Measurements from ENCODE around the gene UNC80. TPM values are rescaled to one million over a fixed set of nuclear protein-coding genes. Genes with fewer than 3 reads are reported as not detected.

UNC80 gene
- not detected for total RNA-seq

DNA sequence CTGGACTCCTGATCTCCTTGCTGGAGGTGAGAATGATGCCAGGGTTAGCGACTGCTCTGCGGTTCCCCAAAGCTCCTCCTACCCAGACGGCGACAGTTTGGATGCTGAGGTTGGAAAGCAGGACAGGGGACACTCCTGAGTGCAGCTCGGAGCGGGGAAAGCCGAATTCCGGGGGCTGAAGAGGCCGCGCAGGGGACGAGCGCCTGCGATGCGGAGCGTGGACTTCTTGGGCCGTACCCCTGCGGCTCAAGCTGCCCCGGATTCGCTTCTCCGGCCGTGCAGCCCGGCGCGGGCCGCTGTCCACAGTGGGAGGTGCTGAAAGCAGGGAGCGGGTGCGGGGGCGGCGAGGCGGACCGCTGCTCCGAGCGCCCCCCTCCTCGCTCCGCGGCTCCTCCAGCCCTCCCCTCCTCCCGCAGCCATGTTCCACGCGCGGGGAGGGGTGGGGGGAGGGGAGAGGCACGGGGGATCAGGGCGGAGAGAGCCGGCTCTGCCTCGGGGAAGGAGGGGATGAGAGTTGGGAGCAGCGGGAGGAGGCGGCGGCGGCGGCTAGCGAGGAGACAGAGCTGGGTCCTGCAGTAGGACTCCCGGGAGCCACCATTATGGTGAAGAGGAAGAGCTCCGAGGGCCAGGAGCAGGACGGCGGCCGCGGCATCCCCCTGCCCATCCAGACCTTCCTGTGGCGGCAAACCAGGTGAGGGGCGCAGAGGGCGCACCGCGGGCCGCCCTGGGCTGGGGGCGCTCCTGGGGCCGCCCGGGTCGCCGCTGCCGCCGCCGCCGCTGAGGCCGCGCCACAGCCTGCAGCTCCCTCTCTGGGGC, at the start of gene UNC80:
Gene UNC80, plus strand, starts transcription at position 359 of the 816 bp plus-strand sequence. Its CDS starts 241 bp downstream, at position 600.
- DNase-seq (peak; percentile 26 to 37), ATAC-seq (replicated peaks in 1 of 2) (peak in 1 of 2 donors; percentile 43)
- Mint-ChIP-seq H3K36me3 (ENCODE audit: insufficient read depth in 2 of 2) (no peaks in the 10 kb centered on the region), H3K27ac (no peak within 1 kb of the TSS), H3K4me1 (ENCODE audit: low read depth) (no peaks in the 10 kb centered on the region), H3K9me3 (no peaks in the 10 kb centered on the region), H3K4me3 (peak within 1 kb of the TSS; percentile 36 to 44), H3K27me3 (ENCODE audit: low read depth) (peaks cover 21% of the 10 kb centered on the region)

DNA sequence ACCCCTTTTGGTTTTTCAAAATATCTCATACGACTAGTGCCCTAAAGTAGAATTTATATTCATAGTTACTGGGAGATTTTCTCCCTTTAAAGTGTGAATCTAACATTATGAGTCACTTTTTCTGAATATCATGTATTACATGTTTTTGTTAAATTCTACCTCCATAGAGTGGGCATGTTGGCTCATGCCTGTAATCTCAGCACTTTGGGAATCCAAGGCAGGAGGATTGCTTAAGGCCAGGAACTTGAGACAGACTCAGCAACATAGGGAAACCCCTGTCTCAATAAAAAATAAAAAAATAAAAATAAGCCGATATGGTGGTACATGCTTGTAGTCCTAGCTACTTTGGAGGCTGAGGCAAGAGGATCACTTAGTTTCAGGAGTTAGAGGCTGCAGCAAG, 45.3 kb upstream of the UNC80 start:
- no peak for ATAC-seq (replicated peaks in 1 of 2)
- Mint-ChIP-seq H3K27me3 (ENCODE audit: low read depth) (no peaks in the 10 kb centered on the region), H3K9me3 (no peaks in the 10 kb centered on the region), H3K27ac (no peak overlapping the region), H3K4me3 (no peak overlapping the region), H3K4me1 (ENCODE audit: low read depth) (no peaks in the 10 kb centered on the region), H3K36me3 (ENCODE audit: insufficient read depth in 2 of 2) (no peaks in the 10 kb centered on the region)
- DNase-seq, result no peak

GRCh38 chr2:209727077-209727476, 44.6 kb upstream of the UNC80 start:
- DNase-seq (no peak), ATAC-seq (replicated peaks in 1 of 2) (no peak)
- Mint-ChIP-seq H3K27me3 (ENCODE audit: low read depth) (no peaks in the 10 kb centered on the region), H3K27ac (no peak overlapping the region), H3K9me3 (no peaks in the 10 kb centered on the region), H3K4me3 (no peak overlapping the region), H3K4me1 (ENCODE audit: low read depth) (no peaks in the 10 kb centered on the region), H3K36me3 (ENCODE audit: insufficient read depth in 2 of 2) (no peaks in the 10 kb centered on the region)

- no peaks in the 10 kb centered on the region for H3K27me3 Mint-ChIP-seq (ENCODE audit: low read depth)
- ATAC-seq (replicated peaks in 1 of 2), result no peak
- no peak overlapping the region for H3K27ac Mint-ChIP-seq
- H3K36me3 Mint-ChIP-seq (ENCODE audit: insufficient read depth in 2 of 2), result no peaks in the 10 kb centered on the region
- no peak for DNase-seq
- H3K4me1 Mint-ChIP-seq (ENCODE audit: low read depth), result no peaks in the 10 kb centered on the region
- H3K9me3 Mint-ChIP-seq, result no peaks in the 10 kb centered on the region
- no peak overlapping the region for H3K4me3 Mint-ChIP-seq
Observed at GRCh38 chr2:209734805-209735204, 36.8 kb upstream of the UNC80 start.

GRCh38 chr2:209741953-209742352, 29.7 kb upstream of the UNC80 start:
- no peaks in the 10 kb centered on the region for H3K27me3 Mint-ChIP-seq (ENCODE audit: low read depth)
- ATAC-seq (replicated peaks in 1 of 2), result no peak

GRCh38 chr2:209753020-209753419, 18.6 kb upstream of the UNC80 start:
- peaks cover 7% of the 10 kb centered on the region for H3K27me3 Mint-ChIP-seq (ENCODE audit: low read depth)
- ATAC-seq (replicated peaks in 1 of 2) (no peak), DNase-seq (no peak)
- H3K4me1 Mint-ChIP-seq (ENCODE audit: low read depth), result no peaks in the 10 kb centered on the region
- no peaks in the 10 kb centered on the region for H3K36me3 Mint-ChIP-seq (ENCODE audit: insufficient read depth in 2 of 2)
- H3K4me3 Mint-ChIP-seq, result no peak overlapping the region
- H3K27ac Mint-ChIP-seq, result no peak overlapping the region
- peaks cover 0 to 4% of the 10 kb centered on the region in 2 donors for H3K9me3 Mint-ChIP-seq

More at GRCh38 chr2:209741953-209742352, 29.7 kb upstream of the UNC80 start:
- no peak for DNase-seq
- peaks cover 0 to 4% of the 10 kb centered on the region in 2 donors for H3K9me3 Mint-ChIP-seq
- H3K4me3 Mint-ChIP-seq, result no peak overlapping the region
- H3K4me1 Mint-ChIP-seq (ENCODE audit: low read depth), result no peaks in the 10 kb centered on the region
- H3K27ac Mint-ChIP-seq, result no peak overlapping the region
- H3K36me3 Mint-ChIP-seq (ENCODE audit: insufficient read depth in 2 of 2), result no peaks in the 10 kb centered on the region

- no peak for ATAC-seq (replicated peaks in 1 of 2)
- Mint-ChIP-seq H3K36me3 (ENCODE audit: insufficient read depth in 2 of 2) (no peaks in the 10 kb centered on the region), H3K9me3 (peaks cover 0 to 7% of the 10 kb centered on the region in 2 donors), H3K4me1 (ENCODE audit: low read depth) (no peaks in the 10 kb centered on the region), H3K4me3 (no peak overlapping the region), H3K27me3 (ENCODE audit: low read depth) (peaks cover 8% of the 10 kb centered on the region), H3K27ac (no peak overlapping the region)
- DNase-seq, result no peak
Observed at GRCh38 chr2:209757163-209757562, 14.5 kb upstream of the UNC80 start.

DNA sequence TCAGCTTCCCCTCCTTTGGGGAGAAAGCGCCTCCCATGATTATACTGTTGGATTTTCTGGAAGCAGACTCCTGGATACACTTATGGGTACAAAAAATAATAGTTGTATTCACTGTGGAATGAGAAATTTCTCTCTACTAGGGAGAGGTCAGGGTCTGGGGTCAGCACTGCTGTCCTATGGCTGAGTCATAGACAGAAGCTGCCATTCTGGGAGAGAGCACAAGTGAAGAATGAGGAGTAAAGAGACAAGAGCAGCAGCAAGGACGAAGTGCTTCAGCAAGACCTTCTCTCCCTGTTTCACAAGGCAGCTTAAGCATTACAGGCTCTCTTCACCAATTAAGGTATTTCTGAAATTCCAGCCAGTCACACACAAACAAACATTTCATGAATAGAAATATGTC, 10.1 kb upstream of the UNC80 start:
- no peak for DNase-seq
- Mint-ChIP-seq H3K27me3 (ENCODE audit: low read depth) (peaks cover 8% of the 10 kb centered on the region), H3K36me3 (ENCODE audit: insufficient read depth in 2 of 2) (no peaks in the 10 kb centered on the region), H3K4me1 (ENCODE audit: low read depth) (no peaks in the 10 kb centered on the region), H3K4me3 (no peak overlapping the region), H3K27ac (no peak overlapping the region), H3K9me3 (peaks cover 0 to 5% of the 10 kb centered on the region in 2 donors)
- ATAC-seq (replicated peaks in 1 of 2), result no peak

DNA sequence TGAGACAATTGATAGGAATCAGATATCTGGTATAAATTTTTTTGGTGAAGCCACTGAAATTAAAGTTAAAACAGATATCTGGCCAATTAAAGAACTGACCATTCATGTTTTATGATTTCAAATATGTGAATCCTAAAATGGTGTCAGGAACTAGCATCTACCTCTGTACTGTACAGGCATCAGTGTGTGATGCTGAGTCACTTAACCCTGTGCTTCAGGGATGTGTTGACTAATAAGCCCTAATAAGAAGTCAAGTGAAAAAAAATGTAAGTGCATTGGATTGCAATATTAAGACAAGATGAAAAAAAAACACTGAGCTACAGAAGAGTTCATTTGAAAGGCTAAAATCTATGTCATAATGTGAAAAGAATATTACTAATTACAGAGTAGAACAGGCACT, 9.1 kb upstream of the UNC80 start:
- Mint-ChIP-seq H3K36me3 (ENCODE audit: insufficient read depth in 2 of 2) (no peaks in the 10 kb centered on the region), H3K27ac (no peak overlapping the region), H3K27me3 (ENCODE audit: low read depth) (peaks cover 5% of the 10 kb centered on the region), H3K4me3 (no peak overlapping the region), H3K9me3 (peaks cover 0 to 5% of the 10 kb centered on the region in 2 donors), H3K4me1 (ENCODE audit: low read depth) (no peaks in the 10 kb centered on the region)
- ATAC-seq (replicated peaks in 1 of 2) (no peak), DNase-seq (no peak)

DNA sequence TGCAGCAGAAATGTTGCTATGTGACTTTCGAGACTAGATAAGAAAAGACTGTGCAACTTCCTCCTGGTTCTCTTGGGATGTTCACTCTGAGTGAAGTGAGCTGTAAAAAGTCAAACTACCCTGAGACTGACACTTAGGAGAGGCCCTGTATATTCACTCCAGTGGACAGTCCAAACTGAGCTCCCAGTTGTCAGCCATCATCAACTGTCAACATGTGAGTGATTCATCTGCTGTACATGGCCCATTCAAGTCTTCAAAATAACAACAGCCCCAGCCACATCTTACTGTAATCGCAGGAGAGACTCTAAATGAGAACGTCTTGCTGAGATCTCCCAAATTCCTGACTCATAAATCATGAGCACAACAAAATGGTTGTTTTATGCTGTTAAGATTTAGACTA, 8.5 kb upstream of the UNC80 start:
- DNase-seq (no peak), ATAC-seq (replicated peaks in 1 of 2) (no peak)
- H3K27ac Mint-ChIP-seq, result no peak overlapping the region
- H3K36me3 Mint-ChIP-seq (ENCODE audit: insufficient read depth in 2 of 2), result no peaks in the 10 kb centered on the region
- H3K27me3 Mint-ChIP-seq (ENCODE audit: low read depth), result no peaks in the 10 kb centered on the region
- no peak overlapping the region for H3K4me3 Mint-ChIP-seq
- peaks cover 0 to 3% of the 10 kb centered on the region in 2 donors for H3K9me3 Mint-ChIP-seq
- no peaks in the 10 kb centered on the region for H3K4me1 Mint-ChIP-seq (ENCODE audit: low read depth)

- no peak overlapping the region for H3K4me3 Mint-ChIP-seq
- no peaks in the 10 kb centered on the region for H3K4me1 Mint-ChIP-seq (ENCODE audit: low read depth)
- no peak overlapping the region for H3K27ac Mint-ChIP-seq
- no peak for ATAC-seq (replicated peaks in 1 of 2)
- no peak for DNase-seq
- peaks cover 13% of the 10 kb centered on the region for H3K27me3 Mint-ChIP-seq (ENCODE audit: low read depth)
- no peaks in the 10 kb centered on the region for H3K9me3 Mint-ChIP-seq
- no peaks in the 10 kb centered on the region for H3K36me3 Mint-ChIP-seq (ENCODE audit: insufficient read depth in 2 of 2)
Observed at GRCh38 chr2:209766613-209767012, 5.0 kb upstream of the UNC80 start.

GRCh38 chr2:209767316-209767715, 4.3 kb upstream of the UNC80 start:
- ATAC-seq (replicated peaks in 1 of 2) (no peak), DNase-seq (no peak)
- peaks cover 13% of the 10 kb centered on the region for H3K27me3 Mint-ChIP-seq (ENCODE audit: low read depth)
- H3K4me3 Mint-ChIP-seq, result no peak overlapping the region
- H3K4me1 Mint-ChIP-seq (ENCODE audit: low read depth), result no peaks in the 10 kb centered on the region
- no peak overlapping the region for H3K27ac Mint-ChIP-seq
- no peaks in the 10 kb centered on the region for H3K36me3 Mint-ChIP-seq (ENCODE audit: insufficient read depth in 2 of 2)
- H3K9me3 Mint-ChIP-seq, result no peaks in the 10 kb centered on the region

DNA sequence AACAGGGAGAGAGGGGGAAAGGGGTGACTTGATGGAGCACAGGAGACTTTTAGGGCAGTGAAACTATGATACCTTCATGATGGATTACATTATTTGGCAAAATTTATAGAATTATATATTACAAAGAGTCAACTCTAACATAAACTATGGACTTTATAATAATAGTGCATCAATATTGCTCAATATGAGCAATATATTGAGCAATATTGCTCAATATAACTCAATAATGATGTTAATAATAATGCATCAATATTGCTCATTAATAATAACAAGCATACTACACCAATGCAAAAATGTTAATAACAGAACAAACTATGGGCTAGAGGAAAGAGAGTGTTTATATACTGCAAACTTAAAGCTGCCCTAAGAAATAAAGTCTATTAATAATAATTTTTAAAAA, 3.1 kb upstream of the UNC80 start:
- Mint-ChIP-seq H3K27ac (no peak overlapping the region), H3K4me3 (no peak overlapping the region), H3K27me3 (ENCODE audit: low read depth) (peaks cover 20% of the 10 kb centered on the region), H3K36me3 (ENCODE audit: insufficient read depth in 2 of 2) (no peaks in the 10 kb centered on the region), H3K4me1 (ENCODE audit: low read depth) (no peaks in the 10 kb centered on the region), H3K9me3 (no peaks in the 10 kb centered on the region)
- DNase-seq (no peak), ATAC-seq (replicated peaks in 1 of 2) (no peak)

DNA sequence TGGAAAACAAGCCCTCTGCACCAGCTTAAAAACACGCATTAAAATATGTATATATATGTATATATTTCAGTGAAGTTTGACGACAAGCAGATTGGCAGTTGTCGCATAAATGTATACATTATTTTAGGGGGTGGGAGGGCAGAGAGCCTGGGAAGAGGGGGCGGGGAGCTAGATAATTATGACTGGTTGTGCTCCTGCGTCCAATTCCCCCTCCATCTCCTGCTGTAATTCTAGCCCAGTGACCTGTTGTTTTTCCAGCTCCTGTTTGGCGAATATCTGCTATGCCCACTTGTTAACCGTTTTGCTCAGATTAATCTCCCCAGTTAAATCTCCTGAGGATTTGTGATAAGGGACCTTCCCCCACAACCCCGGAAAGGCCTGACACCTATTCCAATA, 656 bp downstream of the UNC80 start:
- ATAC-seq (replicated peaks in 1 of 2) (no peak), DNase-seq (no peak)
- H3K36me3 Mint-ChIP-seq (ENCODE audit: insufficient read depth in 2 of 2), result no peaks in the 10 kb centered on the region
- H3K4me3 Mint-ChIP-seq, result no peak overlapping the region
- no peak overlapping the region for H3K27ac Mint-ChIP-seq
- peaks cover 21% of the 10 kb centered on the region for H3K27me3 Mint-ChIP-seq (ENCODE audit: low read depth)
- H3K4me1 Mint-ChIP-seq (ENCODE audit: low read depth), result no peaks in the 10 kb centered on the region
- H3K9me3 Mint-ChIP-seq, result no peaks in the 10 kb centered on the region

All from activated T-cell treated with anti-CD3 and anti-CD28 coated beads, Interleukin-2, amount 50 U/mL, for 72 hours (primary cell).